ENCODE measurements around the gene UBE2E3.

Gene UBE2E3

DNA sequence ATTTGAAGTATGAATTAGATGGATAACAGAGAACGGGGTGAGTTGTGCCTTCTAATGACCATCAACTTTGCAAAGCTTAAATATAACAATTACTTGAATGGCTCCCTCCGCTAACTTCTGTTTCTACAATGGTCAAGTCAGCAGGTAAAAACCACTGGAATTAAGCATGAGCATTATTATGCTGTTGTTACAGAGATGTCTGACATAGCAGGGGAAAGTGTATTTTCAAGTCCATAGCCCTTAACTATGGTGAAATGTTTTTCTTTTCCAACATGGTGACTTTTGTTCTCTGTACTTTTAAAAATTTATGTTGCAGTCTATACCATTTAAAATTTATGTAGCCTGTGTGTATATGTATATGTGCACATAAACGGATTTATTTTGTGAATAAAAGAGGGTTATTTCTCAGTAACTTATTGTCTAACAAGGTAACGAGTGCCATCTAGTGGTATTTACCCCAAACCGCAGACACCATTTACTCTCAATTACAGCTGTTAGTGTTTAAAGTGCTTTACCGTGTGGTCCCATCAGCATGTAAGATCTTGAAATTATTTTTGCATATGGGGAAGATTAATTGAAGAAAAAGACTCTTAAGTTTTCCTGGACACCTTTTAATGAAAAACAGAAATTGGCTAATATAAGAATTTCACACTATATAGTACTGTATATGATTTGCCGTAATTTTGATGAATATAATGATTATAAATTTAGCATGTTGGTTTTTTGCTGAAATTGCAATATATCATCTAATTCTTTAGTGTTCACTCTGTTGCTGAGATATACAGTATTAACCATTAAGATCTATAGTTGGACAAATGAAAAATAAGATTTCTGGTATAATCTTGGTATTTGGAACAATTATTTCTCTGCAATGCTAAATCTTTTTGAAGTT lies 78.2 kb downstream of the UBE2E3 start:
- Histone ChIP-seq H3K4me3 (ENCODE audit: low read depth in 1 of 2, low read length in 2 of 2) (no peak overlapping the region), H3K9me3 (ENCODE audit: control insufficient read depth in 1 of 2, low read length in 2 of 2) (no peaks in the 10 kb centered on the region), H3K36me3 (ENCODE audit: control insufficient read depth in 1 of 2, insufficient read depth in 2 of 2, low read length in 2 of 2) (peaks cover 2 to 4% of the 10 kb centered on the region in 2 donors), H3K27ac (ENCODE audit: low read length) (no peak overlapping the region), H3K4me1 (ENCODE audit: control insufficient read depth in 1 of 2, insufficient read depth in 2 of 2, low read length in 2 of 2) (no peaks in the 10 kb centered on the region), H3K27me3 (ENCODE audit: low read depth, low read length) (no peaks in the 10 kb centered on the region)

DNA sequence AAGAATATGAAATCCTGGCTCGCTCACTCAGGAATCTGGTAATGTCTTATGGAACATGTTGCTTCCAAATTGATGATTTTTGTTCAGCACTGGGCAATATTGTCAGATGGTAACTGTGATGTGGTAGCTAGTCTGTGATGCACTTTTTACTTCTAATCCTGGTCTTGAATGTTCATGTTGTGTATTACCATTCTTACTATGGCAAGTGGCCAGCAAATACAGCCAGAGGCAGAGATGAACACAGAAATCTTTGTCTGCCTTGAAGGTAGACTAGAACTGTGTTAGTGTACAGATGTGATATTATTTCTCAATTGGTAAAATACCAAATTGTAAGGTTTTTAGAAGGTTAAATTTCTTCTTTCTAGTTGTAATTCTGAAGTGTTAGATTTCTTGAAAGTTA lies 83.3 kb downstream of the UBE2E3 start:
- H3K4me1 ChIP-seq (ENCODE audit: control insufficient read depth in 1 of 2, insufficient read depth in 2 of 2, low read length in 2 of 2), result no peaks in the 10 kb centered on the region
- H3K27ac ChIP-seq (ENCODE audit: low read length), result no peak overlapping the region
- H3K4me3 ChIP-seq (ENCODE audit: low read depth in 1 of 2, low read length in 2 of 2), result no peak overlapping the region

DNA sequence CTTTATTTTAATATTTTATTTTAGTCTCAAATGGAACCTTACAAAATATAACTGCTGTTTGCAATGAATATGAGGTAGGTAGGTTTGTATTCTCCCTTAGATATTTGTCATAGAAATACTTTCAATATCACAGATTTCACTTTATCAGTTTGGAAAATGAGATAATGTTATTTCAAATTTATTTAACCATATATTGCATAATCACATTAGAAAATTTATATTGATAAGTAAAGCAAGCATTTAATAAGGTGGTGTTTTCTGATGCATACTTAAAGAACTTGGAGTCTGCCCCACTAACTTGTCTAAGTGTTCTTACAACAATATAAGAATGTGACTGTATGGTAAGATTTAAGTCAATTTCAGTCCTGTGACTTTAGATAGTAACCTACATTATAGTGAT lies 85.1 kb downstream of the UBE2E3 start:
- no peaks in the 10 kb centered on the region for H3K9me3 ChIP-seq (ENCODE audit: control insufficient read depth in 1 of 2, low read length in 2 of 2)
- H3K36me3 ChIP-seq (ENCODE audit: control insufficient read depth in 1 of 2, insufficient read depth in 2 of 2, low read length in 2 of 2), result peaks cover 0 to 3% of the 10 kb centered on the region in 2 donors
- H3K4me3 ChIP-seq (ENCODE audit: low read depth in 1 of 2, low read length in 2 of 2), result no peak overlapping the region
- no peaks in the 10 kb centered on the region for H3K27me3 ChIP-seq (ENCODE audit: low read depth, low read length)
- peaks cover 0 to 3% of the 10 kb centered on the region in 2 donors for H3K4me1 ChIP-seq (ENCODE audit: control insufficient read depth in 1 of 2, insufficient read depth in 2 of 2, low read length in 2 of 2)
- no peak overlapping the region for H3K27ac ChIP-seq (ENCODE audit: low read length)

More for the DNA sequence above, 83.3 kb downstream of the UBE2E3 start:
- Histone ChIP-seq H3K36me3 (ENCODE audit: control insufficient read depth in 1 of 2, insufficient read depth in 2 of 2, low read length in 2 of 2) (peaks cover 3 to 4% of the 10 kb centered on the region in 2 donors), H3K27me3 (ENCODE audit: low read depth, low read length) (no peaks in the 10 kb centered on the region), H3K9me3 (ENCODE audit: control insufficient read depth in 1 of 2, low read length in 2 of 2) (no peaks in the 10 kb centered on the region)

DNA sequence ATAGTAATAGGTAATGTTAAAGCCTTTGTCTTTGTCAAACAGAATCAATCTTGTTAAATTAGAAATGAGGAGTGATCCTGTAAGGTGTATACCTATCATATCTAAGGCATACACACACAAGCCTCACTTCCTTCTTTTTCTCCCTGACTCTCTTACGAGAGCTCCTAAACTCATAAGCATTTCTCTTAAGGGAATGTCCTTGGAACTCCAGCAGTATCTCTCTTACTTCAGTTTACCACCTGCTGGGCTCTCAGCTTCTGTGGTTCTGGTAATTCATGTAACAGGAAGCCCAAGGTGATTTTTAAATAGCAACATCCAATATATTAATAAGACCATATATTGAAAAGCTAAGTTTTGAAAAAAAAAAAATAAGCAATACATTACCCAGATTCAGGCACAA lies 85.9 kb downstream of the UBE2E3 start:
- Histone ChIP-seq H3K36me3 (ENCODE audit: control insufficient read depth in 1 of 2, insufficient read depth in 2 of 2, low read length in 2 of 2) (peaks cover 0 to 3% of the 10 kb centered on the region in 2 donors), H3K4me3 (ENCODE audit: low read depth in 1 of 2, low read length in 2 of 2) (no peak overlapping the region), H3K9me3 (ENCODE audit: control insufficient read depth in 1 of 2, low read length in 2 of 2) (no peaks in the 10 kb centered on the region), H3K27ac (ENCODE audit: low read length) (no peak overlapping the region), H3K27me3 (ENCODE audit: low read depth, low read length) (no peaks in the 10 kb centered on the region), H3K4me1 (ENCODE audit: control insufficient read depth in 1 of 2, insufficient read depth in 2 of 2, low read length in 2 of 2) (peaks cover 0 to 3% of the 10 kb centered on the region in 2 donors)

DNA sequence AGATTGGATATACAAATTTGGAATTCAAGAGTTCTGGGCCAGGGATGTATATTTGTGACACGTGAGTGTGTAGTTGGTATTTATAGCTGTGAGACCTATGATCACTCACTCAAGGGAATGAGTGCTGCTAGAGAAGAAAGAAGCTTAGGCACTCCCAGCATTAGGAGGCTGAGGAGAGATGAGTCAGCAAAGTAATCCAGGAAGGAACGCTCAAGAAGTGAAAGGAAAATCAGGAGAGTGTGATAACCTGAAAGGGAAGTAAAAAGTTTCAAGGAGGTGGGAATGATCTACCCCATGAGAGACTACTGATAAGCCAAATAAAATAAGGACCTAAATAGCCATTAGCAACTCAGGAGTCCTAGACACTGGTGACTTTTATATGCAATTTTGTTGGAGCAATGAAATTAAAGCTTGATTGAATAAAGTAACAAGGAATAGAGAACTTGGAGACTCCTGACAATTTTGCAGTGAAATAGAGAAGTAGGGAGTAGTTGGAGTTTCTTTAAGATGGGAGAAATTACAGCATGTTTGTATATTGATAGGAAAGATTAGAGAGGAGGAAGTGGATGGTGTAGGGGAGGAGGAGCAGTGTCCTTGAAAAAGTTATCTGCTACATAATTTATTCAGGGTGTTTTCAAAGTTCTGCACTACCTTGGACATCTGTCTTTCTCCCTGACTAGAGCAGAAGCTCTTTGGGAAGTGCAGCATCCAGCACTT lies 89.9 kb downstream of the UBE2E3 start:
- H3K27me3 ChIP-seq (ENCODE audit: low read depth, low read length), result no peaks in the 10 kb centered on the region
- peaks cover 0 to 3% of the 10 kb centered on the region in 2 donors for H3K4me1 ChIP-seq (ENCODE audit: control insufficient read depth in 1 of 2, insufficient read depth in 2 of 2, low read length in 2 of 2)
- H3K27ac ChIP-seq (ENCODE audit: low read length), result no peak overlapping the region
- H3K4me3 ChIP-seq (ENCODE audit: low read depth in 1 of 2, low read length in 2 of 2), result no peak overlapping the region
- H3K36me3 ChIP-seq (ENCODE audit: control insufficient read depth in 1 of 2, insufficient read depth in 2 of 2, low read length in 2 of 2), result no peaks in the 10 kb centered on the region
- no peaks in the 10 kb centered on the region for H3K9me3 ChIP-seq (ENCODE audit: control insufficient read depth in 1 of 2, low read length in 2 of 2)

DNA sequence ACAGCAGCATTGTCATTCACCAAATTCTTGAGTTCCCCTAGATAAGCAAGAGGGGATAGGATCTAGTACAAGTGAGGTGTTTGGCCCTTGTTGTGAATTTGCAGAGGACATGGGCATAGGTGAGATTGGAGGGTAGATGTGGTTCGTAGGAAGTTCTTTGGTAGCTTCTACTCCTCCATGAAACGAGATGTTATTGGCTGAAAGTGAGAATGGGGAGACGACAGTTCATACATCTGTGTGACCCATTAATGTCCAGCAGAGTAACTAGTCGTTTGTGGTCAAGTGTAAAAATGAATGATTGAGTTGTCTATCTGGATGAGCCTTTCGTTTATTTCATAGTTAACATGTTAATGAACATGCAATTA lies 90.4 kb downstream of the UBE2E3 start:
- H3K27ac ChIP-seq (ENCODE audit: low read length), result no peak overlapping the region
- H3K4me3 ChIP-seq (ENCODE audit: low read depth in 1 of 2, low read length in 2 of 2), result no peak overlapping the region

DNA sequence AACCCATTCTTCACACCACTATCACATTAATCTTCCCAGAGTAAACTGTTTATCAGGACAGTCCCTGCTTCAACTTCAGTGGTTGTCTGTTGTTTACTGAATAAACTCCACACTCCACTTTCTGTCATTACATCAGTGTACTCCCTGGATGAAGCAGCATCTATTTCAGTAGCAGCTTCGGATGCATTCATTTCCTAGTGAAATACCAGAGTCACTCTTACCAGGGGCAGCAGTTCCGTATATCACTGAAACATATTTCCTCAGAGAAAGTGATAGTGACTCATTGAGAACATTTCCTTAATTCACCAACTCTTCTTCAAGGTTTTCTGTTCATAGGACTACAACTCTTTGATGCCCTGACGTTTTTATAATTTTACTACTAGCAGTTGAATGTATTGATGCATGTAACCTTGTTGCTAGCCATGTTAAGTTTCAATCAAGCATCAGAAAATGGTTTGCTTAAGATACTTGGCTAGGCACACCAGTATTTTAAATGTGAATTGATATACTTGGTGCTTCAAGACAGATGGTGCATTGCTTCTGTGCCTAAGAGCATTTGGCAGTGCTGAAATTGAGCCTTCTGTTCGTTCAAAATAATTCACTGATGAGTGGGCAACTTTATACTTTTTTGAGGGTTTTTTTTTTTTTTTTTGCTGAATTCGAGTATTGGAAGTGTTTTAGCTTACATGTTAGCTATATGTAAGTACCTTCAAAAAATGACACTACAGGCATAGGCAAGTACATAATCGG lies 92.3 kb downstream of the UBE2E3 start:
- H3K4me1 ChIP-seq (ENCODE audit: control insufficient read depth in 1 of 2, insufficient read depth in 2 of 2, low read length in 2 of 2), result peaks cover 0 to 3% of the 10 kb centered on the region in 2 donors

More for the DNA sequence above, 90.4 kb downstream of the UBE2E3 start:
- Histone ChIP-seq H3K4me1 (ENCODE audit: control insufficient read depth in 1 of 2, insufficient read depth in 2 of 2, low read length in 2 of 2) (peaks cover 0 to 3% of the 10 kb centered on the region in 2 donors), H3K9me3 (ENCODE audit: control insufficient read depth in 1 of 2, low read length in 2 of 2) (no peaks in the 10 kb centered on the region), H3K27me3 (ENCODE audit: low read depth, low read length) (no peaks in the 10 kb centered on the region), H3K36me3 (ENCODE audit: control insufficient read depth in 1 of 2, insufficient read depth in 2 of 2, low read length in 2 of 2) (no peaks in the 10 kb centered on the region)

DNA sequence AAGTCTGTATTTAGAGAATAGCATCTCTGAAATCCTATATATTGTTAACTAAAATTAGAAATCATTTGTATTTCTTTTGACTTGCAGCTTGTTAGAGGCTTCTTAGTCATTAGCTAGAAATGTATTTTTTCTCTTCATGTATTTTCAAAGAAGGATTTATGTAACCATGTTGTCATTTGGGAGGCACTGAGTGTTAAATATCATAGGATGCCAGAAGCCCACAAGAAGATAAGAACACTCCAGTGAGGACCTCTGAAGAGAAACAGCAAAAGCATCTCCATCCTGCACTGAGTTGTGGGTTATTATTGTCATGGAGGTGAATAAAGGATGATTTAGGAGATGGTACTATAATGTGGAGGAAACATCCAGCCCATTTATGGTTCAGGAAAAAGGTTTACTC lies 93.5 kb downstream of the UBE2E3 start:
- H3K4me3 ChIP-seq (ENCODE audit: low read depth in 1 of 2, low read length in 2 of 2), result no peak overlapping the region
- no peaks in the 10 kb centered on the region for H3K36me3 ChIP-seq (ENCODE audit: control insufficient read depth in 1 of 2, insufficient read depth in 2 of 2, low read length in 2 of 2)
- H3K4me1 ChIP-seq (ENCODE audit: control insufficient read depth in 1 of 2, insufficient read depth in 2 of 2, low read length in 2 of 2), result peaks cover 0 to 3% of the 10 kb centered on the region in 2 donors
- H3K27me3 ChIP-seq (ENCODE audit: low read depth, low read length), result no peaks in the 10 kb centered on the region
- H3K27ac ChIP-seq (ENCODE audit: low read length), result no peak overlapping the region
- no peaks in the 10 kb centered on the region for H3K9me3 ChIP-seq (ENCODE audit: control insufficient read depth in 1 of 2, low read length in 2 of 2)

More for the DNA sequence above, 92.3 kb downstream of the UBE2E3 start:
- H3K27me3 ChIP-seq (ENCODE audit: low read depth, low read length), result no peaks in the 10 kb centered on the region
- no peak overlapping the region for H3K27ac ChIP-seq (ENCODE audit: low read length)
- H3K4me3 ChIP-seq (ENCODE audit: low read depth in 1 of 2, low read length in 2 of 2), result no peak overlapping the region
- no peaks in the 10 kb centered on the region for H3K36me3 ChIP-seq (ENCODE audit: control insufficient read depth in 1 of 2, insufficient read depth in 2 of 2, low read length in 2 of 2)
- H3K9me3 ChIP-seq (ENCODE audit: control insufficient read depth in 1 of 2, low read length in 2 of 2), result no peaks in the 10 kb centered on the region

DNA sequence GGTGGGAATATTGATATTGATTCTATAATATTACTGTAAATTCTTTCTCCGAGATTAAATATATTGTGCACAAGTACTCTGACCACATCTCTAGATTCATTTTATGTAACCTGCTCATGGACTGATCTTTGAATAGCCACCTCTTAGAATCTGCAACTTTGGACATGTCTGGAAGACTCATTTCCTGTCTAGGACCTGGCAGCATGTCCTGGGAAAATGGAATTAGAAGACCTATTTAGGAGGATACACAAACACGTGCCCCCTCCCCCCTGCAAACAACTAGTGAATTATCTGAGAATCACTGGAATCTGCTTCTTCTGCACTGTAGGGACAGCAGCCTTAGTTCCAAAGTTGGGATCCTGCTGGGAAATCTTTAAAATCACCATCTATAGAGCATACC lies 94.1 kb downstream of the UBE2E3 start:
- H3K27me3 ChIP-seq (ENCODE audit: low read depth, low read length), result no peaks in the 10 kb centered on the region
- no peaks in the 10 kb centered on the region for H3K9me3 ChIP-seq (ENCODE audit: control insufficient read depth in 1 of 2, low read length in 2 of 2)
- H3K4me1 ChIP-seq (ENCODE audit: control insufficient read depth in 1 of 2, insufficient read depth in 2 of 2, low read length in 2 of 2), result peaks cover 0 to 3% of the 10 kb centered on the region in 2 donors
- no peak overlapping the region for H3K4me3 ChIP-seq (ENCODE audit: low read depth in 1 of 2, low read length in 2 of 2)
- no peaks in the 10 kb centered on the region for H3K36me3 ChIP-seq (ENCODE audit: control insufficient read depth in 1 of 2, insufficient read depth in 2 of 2, low read length in 2 of 2)
- no peak overlapping the region for H3K27ac ChIP-seq (ENCODE audit: low read length)

DNA sequence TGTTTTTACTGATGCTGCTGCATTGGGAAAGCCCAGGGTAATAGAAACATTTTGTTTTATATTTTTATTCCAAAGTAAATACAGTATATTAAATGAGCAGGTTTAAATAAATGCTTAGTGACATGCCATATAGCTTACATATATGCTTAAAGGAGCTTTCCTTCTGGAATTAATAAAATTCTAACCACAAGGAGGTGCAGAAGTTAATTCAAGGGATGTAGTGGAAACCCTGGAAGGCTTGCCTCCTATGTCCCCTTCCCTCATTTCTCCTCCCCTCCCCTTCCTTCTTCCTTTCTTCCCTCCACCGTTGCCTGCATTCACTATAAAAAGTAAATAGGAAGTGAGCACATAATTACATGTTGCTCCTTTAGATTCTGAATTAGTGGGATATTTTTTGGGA lies 96.3 kb downstream of the UBE2E3 start:
- no peaks in the 10 kb centered on the region for H3K27me3 ChIP-seq (ENCODE audit: low read depth, low read length)
- no peaks in the 10 kb centered on the region for H3K9me3 ChIP-seq (ENCODE audit: control insufficient read depth in 1 of 2, low read length in 2 of 2)
- H3K27ac ChIP-seq (ENCODE audit: low read length), result no peak overlapping the region
- H3K4me3 ChIP-seq (ENCODE audit: low read depth in 1 of 2, low read length in 2 of 2), result no peak overlapping the region
- H3K4me1 ChIP-seq (ENCODE audit: control insufficient read depth in 1 of 2, insufficient read depth in 2 of 2, low read length in 2 of 2), result no peaks in the 10 kb centered on the region
- H3K36me3 ChIP-seq (ENCODE audit: control insufficient read depth in 1 of 2, insufficient read depth in 2 of 2, low read length in 2 of 2), result no peaks in the 10 kb centered on the region

DNA sequence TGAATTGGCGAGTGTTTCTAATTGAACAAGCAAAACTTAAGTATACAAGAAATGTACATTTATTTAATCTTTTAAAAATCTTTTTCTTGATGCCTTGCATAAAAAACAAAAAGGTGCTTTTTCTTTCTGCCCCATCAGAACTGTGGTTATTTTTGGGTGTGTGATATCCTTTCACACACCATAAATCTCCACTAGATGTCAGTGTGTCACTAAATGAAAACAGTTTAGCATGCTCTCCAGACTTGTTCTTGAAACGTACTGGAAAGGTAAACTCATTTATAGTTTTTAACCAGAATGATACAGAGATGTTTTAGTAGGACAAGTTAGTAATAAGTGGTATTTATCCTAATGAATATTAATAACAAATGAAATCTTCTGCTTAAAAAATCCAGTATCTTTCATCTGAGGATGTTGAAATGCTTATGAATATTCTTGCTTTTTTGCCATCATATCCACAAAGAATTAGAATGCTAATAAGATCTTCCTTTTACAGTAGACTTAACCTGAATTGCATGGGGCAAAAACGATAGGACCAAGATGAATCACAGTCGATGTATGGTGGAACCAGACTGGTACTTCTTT lies 96.8 kb downstream of the UBE2E3 start:
- Histone ChIP-seq H3K9me3 (ENCODE audit: control insufficient read depth in 1 of 2, low read length in 2 of 2) (no peaks in the 10 kb centered on the region), H3K4me3 (ENCODE audit: low read depth in 1 of 2, low read length in 2 of 2) (no peak overlapping the region), H3K27ac (ENCODE audit: low read length) (no peak overlapping the region), H3K27me3 (ENCODE audit: low read depth, low read length) (no peaks in the 10 kb centered on the region), H3K4me1 (ENCODE audit: control insufficient read depth in 1 of 2, insufficient read depth in 2 of 2, low read length in 2 of 2) (no peaks in the 10 kb centered on the region), H3K36me3 (ENCODE audit: control insufficient read depth in 1 of 2, insufficient read depth in 2 of 2, low read length in 2 of 2) (no peaks in the 10 kb centered on the region)
